Measurements from ENCODE around the gene CATSPER1.

Gene CATSPER1

GRCh38 chr11:66007201-66007634, 19.1 kb downstream of the CATSPER1 start:
- DNase-seq (ENCODE audit: insufficient read length, low spot score) (peak; percentile 60), FAIRE-seq (no peak)
- no peak for TF ChIP-seq CTCF (IDR thresholded peaks at IDR 0.05; ENCODE audit: insufficient read depth, missing control alignments)

- TF ChIP-seq CTCF (IDR thresholded peaks at IDR 0.05; ENCODE audit: insufficient read depth, missing control alignments), result no peak
- DNase-seq (ENCODE audit: insufficient read length, low spot score), result no peak
- FAIRE-seq, result no peak
Measured at GRCh38 chr11:66006891-66007176, 19.4 kb downstream of the CATSPER1 start.

- no peak for DNase-seq (ENCODE audit: insufficient read length, low spot score)
- no peak for TF ChIP-seq CTCF (IDR thresholded peaks at IDR 0.05; ENCODE audit: insufficient read depth, missing control alignments)
- no peak for FAIRE-seq
Measured at GRCh38 chr11:66006134-66006890, 20.0 kb downstream of the CATSPER1 start.

GRCh38 chr11:66004186-66004585, 22.1 kb downstream of the CATSPER1 start:
- DNase-seq (ENCODE audit: insufficient read length, low spot score), result no peak
- no peak for FAIRE-seq
- TF ChIP-seq CTCF (IDR thresholded peaks at IDR 0.05; ENCODE audit: insufficient read depth, missing control alignments), result no peak

GRCh38 chr11:66003291-66003690, 23.0 kb downstream of the CATSPER1 start:
- DNase-seq (ENCODE audit: insufficient read length, low spot score) (no peak), FAIRE-seq (no peak)
- TF ChIP-seq CTCF (IDR thresholded peaks at IDR 0.05; ENCODE audit: insufficient read depth, missing control alignments), result no peak

GRCh38 chr11:66002648-66003225, 23.5 kb downstream of the CATSPER1 start:
- FAIRE-seq (no peak), DNase-seq (ENCODE audit: insufficient read length, low spot score) (no peak)
- no peak for TF ChIP-seq CTCF (IDR thresholded peaks at IDR 0.05; ENCODE audit: insufficient read depth, missing control alignments)

- FAIRE-seq, result no peak
- TF ChIP-seq CTCF (IDR thresholded peaks at IDR 0.05; ENCODE audit: insufficient read depth, missing control alignments), result no peak
- peak; percentile 71 for DNase-seq (ENCODE audit: insufficient read length, low spot score)
Measured at GRCh38 chr11:66001942-66002647, 24.2 kb downstream of the CATSPER1 start, which contains the start of the genes BANF1 and EIF1AD. BANF1 (plus strand) TSS chr11:66002503; CDS start chr11:66003251, 748 bp downstream. EIF1AD (minus strand) TSS chr11:66002157; CDS start chr11:66000389, 1,768 bp downstream.

Data from D721Med (cell line).